H4 (cell line): ENCODE data around the gene USP3. TPM values are rescaled to one million over a fixed set of nuclear protein-coding genes. Genes with fewer than 3 reads are reported as not detected.
"Not testable (repeated sequence)": the region's sequence is repeated elsewhere in the genome, so short reads cannot be mapped to it uniquely, and the experiment has no call there.

ENCODE experiments used
- DNase-seq: peaks from one replicate; pipeline ENCODE4 v3.0.0-alpha.2; 2015; ENCODE audit warnings: low spot score
- total RNA-seq: library from RNA; depleted of rRNA; stranded (reverse); fragments of >200 nt; shearing (Covaris generic); gene quantifications from 2 replicates; pipeline ENCODE4 v1.2.3, GENCODE V29; 2014

USP3 gene
- total RNA-seq, 1 experiment from 2014 or later, result 48.3 TPM

GRCh38 chr15:63512148-63512547 lies 7.8 kb downstream of the USP3 start:
- no peak for DNase-seq

GRCh38 chr15:63513271-63513670 lies 8.9 kb downstream of the USP3 start:
- no peak for DNase-seq

- no peak for DNase-seq
These were observed 9.3 kb downstream of the USP3 start for GRCh38 chr15:63513728-63514127.

GRCh38 chr15:63514531-63514943 lies 10.1 kb downstream of the USP3 start:
- peak; percentile 71 for DNase-seq

- DNase-seq, result no peak
These were observed 12.8 kb downstream of the USP3 start for GRCh38 chr15:63517202-63517601.

GRCh38 chr15:63517628-63518027 lies 13.2 kb downstream of the USP3 start:
- DNase-seq, result no peak

GRCh38 chr15:63519041-63519440 lies 14.6 kb downstream of the USP3 start:
- no peak for DNase-seq

- no peak for DNase-seq
These were observed 15.3 kb downstream of the USP3 start for GRCh38 chr15:63519548-63520178.

- DNase-seq, result not testable (repeated sequence)
These were observed 16.1 kb downstream of the USP3 start for GRCh38 chr15:63520462-63520861.

GRCh38 chr15:63522225-63522578 lies 17.8 kb downstream of the USP3 start:
- no peak for DNase-seq

- no peak for DNase-seq
These were observed 19.1 kb downstream of the USP3 start for GRCh38 chr15:63523306-63523990.

GRCh38 chr15:63524316-63525015 lies 20.1 kb downstream of the USP3 start:
- no peak for DNase-seq

GRCh38 chr15:63526401-63526800 lies 22.0 kb downstream of the USP3 start:
- no peak for DNase-seq

- DNase-seq, result no peak
These were observed 23.8 kb downstream of the USP3 start for GRCh38 chr15:63528138-63528659.

- DNase-seq, result no peak
These were observed 25.8 kb downstream of the USP3 start for GRCh38 chr15:63530235-63530634.

GRCh38 chr15:63530752-63531299 lies 26.4 kb downstream of the USP3 start:
- DNase-seq, result no peak

GRCh38 chr15:63531586-63531985 lies 27.2 kb downstream of the USP3 start:
- no peak for DNase-seq

GRCh38 chr15:63532307-63532744 lies 27.9 kb downstream of the USP3 start:
- DNase-seq, result no peak

GRCh38 chr15:63534888-63535287 lies 30.5 kb downstream of the USP3 start:
- DNase-seq, result not testable (repeated sequence)

- DNase-seq, result no peak
These were observed 31.3 kb downstream of the USP3 start for GRCh38 chr15:63535689-63536088.

GRCh38 chr15:63538876-63539275 lies 34.5 kb downstream of the USP3 start:
- DNase-seq, result no peak

GRCh38 chr15:63539521-63539920 lies 35.1 kb downstream of the USP3 start:
- no peak for DNase-seq
